Stimulated activated naive B cell treated with anti-CD40 and anti-IgM and Interleukin-4, amounts not matched to agents 10 μg/mL and 1 μg/mL and 100 μg/mL, for 72 hours (primary cell): ENCODE measurements around the gene FKRP.
"Not testable (repeated sequence)": the region's sequence is repeated elsewhere in the genome, so short reads cannot be mapped to it uniquely, and the experiment has no call there.

Experiments
- ATAC-seq, 2 donors: fragments of 150-1000 bp; cut with Tn5 transposase; replicated peaks; 2 replicates each; pipeline ENCODE4 v1.10.0; 2021; ENCODE audit warnings: moderate library complexity in 1 of 2
- DNase-seq: peaks from one replicate; pipeline ENCODE4 v3.0.0; 2021
- H3K27ac Mint-ChIP-seq: one replicate; pipeline ENCODE4 v1.8.0; 2022; ENCODE audit warnings: mild to moderate bottlenecking, mixed read lengths
- H3K27me3 Mint-ChIP-seq, 2 donors: one replicate each; pipeline ENCODE4 v1.8.0; 2022; ENCODE audit warnings: mixed read lengths in 2 of 2
- H3K36me3 Mint-ChIP-seq, 2 donors: one replicate each; pipeline ENCODE4 v1.8.0; 2022; ENCODE audit warnings: mixed read lengths in 2 of 2, mild to moderate bottlenecking in 1 of 2
- H3K4me1 Mint-ChIP-seq, 2 donors: one replicate each; pipeline ENCODE4 v1.8.0; 2022; ENCODE audit warnings: mixed read lengths in 2 of 2, mild to moderate bottlenecking in 1 of 2
- H3K4me3 Mint-ChIP-seq, 2 donors: one replicate each; pipeline ENCODE4 v1.8.0; 2022; ENCODE audit warnings: mild to moderate bottlenecking in 2 of 2, mixed read lengths in 2 of 2, moderate library complexity in 1 of 2
- H3K9me3 Mint-ChIP-seq, 2 donors: one replicate each; pipeline ENCODE4 v1.8.0; 2022; ENCODE audit warnings: mixed read lengths in 2 of 2, mild to moderate bottlenecking in 1 of 2

FKRP gene, protein sequence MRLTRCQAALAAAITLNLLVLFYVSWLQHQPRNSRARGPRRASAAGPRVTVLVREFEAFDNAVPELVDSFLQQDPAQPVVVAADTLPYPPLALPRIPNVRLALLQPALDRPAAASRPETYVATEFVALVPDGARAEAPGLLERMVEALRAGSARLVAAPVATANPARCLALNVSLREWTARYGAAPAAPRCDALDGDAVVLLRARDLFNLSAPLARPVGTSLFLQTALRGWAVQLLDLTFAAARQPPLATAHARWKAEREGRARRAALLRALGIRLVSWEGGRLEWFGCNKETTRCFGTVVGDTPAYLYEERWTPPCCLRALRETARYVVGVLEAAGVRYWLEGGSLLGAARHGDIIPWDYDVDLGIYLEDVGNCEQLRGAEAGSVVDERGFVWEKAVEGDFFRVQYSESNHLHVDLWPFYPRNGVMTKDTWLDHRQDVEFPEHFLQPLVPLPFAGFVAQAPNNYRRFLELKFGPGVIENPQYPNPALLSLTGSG

DNA sequence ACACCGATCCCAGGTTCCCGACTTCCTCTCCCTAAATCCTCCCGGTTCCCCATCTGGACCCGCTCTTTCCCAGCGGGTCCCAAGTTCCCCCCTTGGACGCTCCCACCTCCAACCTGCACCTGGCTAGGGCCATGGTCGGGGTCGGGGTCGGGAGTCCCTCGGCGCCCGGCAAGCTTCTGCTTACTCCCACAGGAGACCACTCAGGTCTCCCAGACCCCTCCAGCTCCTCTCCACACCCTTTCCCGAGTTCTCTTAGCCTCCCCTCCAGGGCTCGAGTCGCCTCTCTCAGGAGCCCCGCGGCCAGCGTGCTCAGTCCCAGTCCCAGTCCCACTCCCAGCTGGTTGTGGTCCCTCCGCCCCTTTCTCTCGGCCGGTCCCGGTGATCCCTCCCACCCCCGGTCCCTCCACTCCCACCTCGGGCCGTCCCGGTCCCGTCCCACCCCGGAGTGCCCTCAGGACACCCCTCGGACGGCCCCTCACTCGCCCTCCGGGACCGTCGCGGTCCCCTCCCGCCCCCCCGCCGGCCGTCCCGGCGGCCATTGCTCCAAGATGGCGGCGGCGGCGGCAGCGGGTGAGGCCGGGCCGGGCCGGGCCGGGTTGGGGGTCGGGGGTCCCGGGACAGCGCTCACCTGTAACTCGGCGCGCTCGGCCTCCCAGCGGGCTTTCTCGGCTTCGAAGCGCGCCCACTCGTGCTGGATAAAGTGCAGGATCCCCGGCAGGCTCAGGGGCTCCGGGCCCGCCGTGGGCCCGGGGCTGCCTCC is at the start of gene FKRP:
FKRP (plus strand) TSS at position 537 of the 760 bp plus-strand sequence. CDS start 9,394 bp downstream, outside the sequence.
- H3K9me3 Mint-ChIP-seq, result no peaks in the 10 kb centered on the region
- H3K27ac Mint-ChIP-seq, result peak within 1 kb of the TSS; percentile 97
- ATAC-seq (peak; percentile 58 to 67), DNase-seq (no peak)
- peak within 1 kb of the TSS; percentile 88 to 97 for H3K4me3 Mint-ChIP-seq
- H3K4me1 Mint-ChIP-seq, result peaks cover 57 to 75% of the 10 kb centered on the region in 2 donors
- no peaks in the 10 kb centered on the region for H3K27me3 Mint-ChIP-seq
- H3K36me3 Mint-ChIP-seq, result peaks cover 14 to 32% of the 10 kb centered on the region in 2 donors

DNA sequence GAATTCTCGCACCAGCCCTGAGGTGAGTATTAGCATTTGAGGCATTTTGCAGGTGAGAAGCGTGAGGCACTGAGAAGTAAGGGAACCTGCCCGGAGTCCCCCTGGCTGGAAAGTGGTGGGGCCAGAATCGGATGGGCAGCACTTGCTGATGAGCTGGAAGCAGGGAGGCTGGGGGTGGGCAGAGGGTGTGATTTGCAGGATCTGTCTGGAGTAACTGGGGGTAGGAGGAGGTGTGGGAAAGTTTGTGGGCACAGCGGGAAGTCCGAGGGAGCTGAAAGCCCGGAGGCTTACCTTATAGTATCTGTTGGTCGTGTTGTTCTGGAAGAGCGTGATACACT is 49.0 kb upstream of the FKRP start:
- ATAC-seq (no peak), DNase-seq (no peak)
- no peaks in the 10 kb centered on the region for H3K27me3 Mint-ChIP-seq
- no peak overlapping the region for H3K4me3 Mint-ChIP-seq
- peaks cover 53 to 71% of the 10 kb centered on the region in 2 donors for H3K36me3 Mint-ChIP-seq
- peak overlapping the region; percentile 25 for H3K27ac Mint-ChIP-seq
- H3K9me3 Mint-ChIP-seq, result no peaks in the 10 kb centered on the region
- peaks cover 6 to 7% of the 10 kb centered on the region in 2 donors for H3K4me1 Mint-ChIP-seq

DNA sequence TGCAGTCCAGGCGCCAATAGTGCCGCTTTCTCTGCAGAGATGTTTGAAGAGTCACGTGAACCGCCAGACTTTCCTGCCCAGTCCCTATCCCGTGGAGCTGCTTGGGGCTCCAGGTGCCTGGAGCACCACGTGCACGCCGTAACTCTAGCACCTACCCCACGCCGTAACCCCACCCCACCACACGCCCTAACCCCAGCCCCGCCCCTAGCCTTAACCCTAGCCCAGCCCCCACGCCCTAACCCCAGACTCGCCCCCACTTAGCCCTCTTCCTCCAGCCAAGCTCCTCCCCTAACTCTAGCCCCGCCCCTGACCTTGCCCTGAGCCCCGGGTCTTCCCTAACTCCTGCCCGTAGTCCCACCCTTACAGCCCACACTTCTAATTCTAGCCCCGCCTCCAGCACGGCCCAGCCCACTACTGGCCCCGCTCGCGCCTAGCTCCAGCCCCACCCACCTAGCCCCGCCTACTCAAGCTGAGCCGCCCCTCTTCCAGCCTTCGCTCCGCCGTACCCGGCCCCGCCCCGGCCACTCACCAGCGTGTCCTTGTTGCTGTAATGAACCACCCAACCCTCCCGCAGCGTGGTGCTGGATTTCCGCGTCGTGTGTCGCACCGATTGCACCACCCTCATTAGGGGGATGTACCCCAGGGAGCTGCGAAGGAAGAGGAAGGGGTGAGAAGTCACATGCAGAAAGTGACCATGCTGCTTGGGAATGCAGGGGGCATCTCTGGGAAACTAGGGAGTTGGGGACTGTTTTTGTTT is 48.5 kb upstream of the FKRP start:
- H3K4me3 Mint-ChIP-seq, result no peak overlapping the region
- H3K4me1 Mint-ChIP-seq, result peaks cover 5 to 6% of the 10 kb centered on the region in 2 donors
- peak; percentile 39 to 52 for ATAC-seq
- H3K9me3 Mint-ChIP-seq, result no peaks in the 10 kb centered on the region
- no peak for DNase-seq
- no peaks in the 10 kb centered on the region for H3K27me3 Mint-ChIP-seq
- H3K36me3 Mint-ChIP-seq, result peaks cover 47 to 66% of the 10 kb centered on the region in 2 donors
- peak overlapping the region; percentile 31 for H3K27ac Mint-ChIP-seq

DNA sequence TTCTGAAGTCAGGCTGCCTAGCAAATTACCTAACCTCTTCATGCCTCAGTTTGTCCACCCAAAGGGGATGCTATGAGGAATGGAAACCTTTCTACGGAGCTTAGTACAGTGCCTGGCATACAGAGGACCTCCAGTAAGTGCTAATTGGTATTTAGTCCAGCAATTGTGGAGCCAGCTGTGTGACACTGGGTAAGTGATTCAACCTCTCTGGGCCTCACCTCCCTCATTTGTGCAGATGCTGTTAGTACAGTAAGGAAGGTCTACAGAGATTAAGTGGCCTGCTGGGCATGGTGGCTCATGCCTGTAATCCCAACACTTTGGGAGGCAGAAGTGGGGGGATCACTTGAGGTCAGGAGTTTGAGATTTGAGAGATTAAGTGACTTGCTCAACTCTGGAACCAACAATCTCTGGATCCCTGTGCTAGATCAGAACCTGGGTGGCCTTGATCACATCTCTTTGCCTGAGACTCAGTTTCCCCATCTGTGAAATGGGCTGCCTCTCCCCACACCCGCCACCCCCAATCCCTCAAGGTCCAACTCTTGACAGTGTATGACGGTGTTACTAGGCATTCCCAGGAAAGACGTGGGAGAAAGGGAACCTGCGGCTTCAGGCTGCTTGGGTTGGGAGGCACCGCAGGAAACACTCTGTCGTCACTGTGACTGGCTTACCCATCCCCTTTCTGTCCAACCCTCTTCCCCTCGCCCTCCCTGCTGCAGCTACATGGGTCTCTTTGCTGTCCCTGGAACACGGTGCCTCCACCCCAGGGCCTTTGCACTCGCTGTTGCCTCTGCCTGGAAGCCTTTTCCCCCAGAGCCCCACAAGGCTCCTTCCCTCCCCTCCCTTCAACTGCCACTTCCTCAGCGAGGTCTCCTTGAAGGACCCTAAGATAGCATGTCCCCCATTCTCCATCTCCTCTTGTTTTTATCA is 47.2 kb upstream of the FKRP start:
- H3K27me3 Mint-ChIP-seq, result no peaks in the 10 kb centered on the region
- H3K4me1 Mint-ChIP-seq, result peaks cover 0 to 3% of the 10 kb centered on the region in 2 donors
- no peaks in the 10 kb centered on the region for H3K9me3 Mint-ChIP-seq
- ATAC-seq, result no peak
- no peak overlapping the region for H3K4me3 Mint-ChIP-seq
- no peak for DNase-seq
- peak overlapping the region; percentile 42 for H3K27ac Mint-ChIP-seq
- peaks cover 37 to 58% of the 10 kb centered on the region in 2 donors for H3K36me3 Mint-ChIP-seq

DNA sequence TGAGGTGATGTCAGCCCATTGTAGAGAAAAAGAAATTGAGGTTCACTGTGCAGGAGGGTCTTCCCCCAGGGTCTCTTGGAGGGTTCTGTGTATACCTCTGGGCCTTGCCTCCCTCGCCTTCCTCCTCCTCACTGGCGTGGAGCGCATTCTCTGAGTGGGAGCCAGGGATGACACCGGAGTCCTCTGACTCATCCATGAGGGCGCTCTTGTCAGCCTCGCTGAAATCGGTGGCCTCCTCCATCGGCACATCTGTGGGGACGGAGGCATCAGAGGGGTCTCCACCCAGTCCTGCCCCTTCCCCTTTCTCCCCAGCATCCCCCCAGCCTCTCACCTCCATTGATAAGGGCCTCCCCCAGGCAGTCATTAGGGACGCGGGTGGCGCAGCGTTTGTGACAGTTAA is 45.2 kb upstream of the FKRP start:
- Mint-ChIP-seq H3K4me3 (no peak overlapping the region), H3K27ac (peak overlapping the region; percentile 37), H3K27me3 (no peaks in the 10 kb centered on the region), H3K36me3 (peaks cover 44 to 62% of the 10 kb centered on the region in 2 donors), H3K9me3 (no peaks in the 10 kb centered on the region), H3K4me1 (peaks cover 9 to 15% of the 10 kb centered on the region in 2 donors)
- ATAC-seq, result no peak
- no peak for DNase-seq

DNA sequence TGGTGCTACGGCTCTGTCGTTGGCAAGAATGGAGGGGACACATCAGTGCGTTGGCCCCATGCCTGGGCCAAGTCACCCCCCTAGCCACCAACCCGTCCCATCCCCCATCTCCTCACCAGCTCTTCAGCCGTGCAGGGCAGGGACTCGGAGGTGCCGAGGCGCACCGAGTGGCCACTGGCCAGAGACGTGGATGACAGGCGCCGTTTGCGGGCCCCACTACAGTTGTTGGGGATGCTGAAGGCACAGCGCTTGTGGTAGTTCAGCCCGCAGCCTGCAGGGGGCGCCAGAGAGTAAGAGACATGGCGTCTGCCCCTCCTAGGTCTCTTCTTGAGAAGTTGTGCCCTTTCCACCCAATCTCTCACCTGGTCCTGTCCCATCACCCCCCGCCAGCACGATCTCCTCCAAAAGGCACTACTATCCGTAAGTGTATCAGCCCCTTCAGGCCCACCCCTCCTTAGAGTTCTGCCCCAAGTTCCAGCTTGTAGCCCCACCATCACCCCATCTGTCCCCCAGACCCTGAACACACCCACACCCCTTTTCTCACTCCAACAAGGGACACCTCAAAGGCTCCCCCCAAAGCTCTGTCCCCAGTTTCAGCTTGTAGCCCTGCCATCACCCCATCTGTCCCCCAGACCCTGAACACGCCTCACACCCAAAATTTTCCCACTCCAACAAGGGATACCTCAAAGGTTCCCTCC is 41.3 kb upstream of the FKRP start:
- no peaks in the 10 kb centered on the region for H3K27me3 Mint-ChIP-seq
- H3K36me3 Mint-ChIP-seq, result peaks cover 42 to 47% of the 10 kb centered on the region in 2 donors
- DNase-seq (peak; percentile 68), ATAC-seq (peak; percentile 90 to 94)
- H3K4me1 Mint-ChIP-seq, result peaks cover 14 to 15% of the 10 kb centered on the region in 2 donors
- H3K9me3 Mint-ChIP-seq, result no peaks in the 10 kb centered on the region
- no peak overlapping the region for H3K4me3 Mint-ChIP-seq
- peak overlapping the region; percentile 85 for H3K27ac Mint-ChIP-seq

DNA sequence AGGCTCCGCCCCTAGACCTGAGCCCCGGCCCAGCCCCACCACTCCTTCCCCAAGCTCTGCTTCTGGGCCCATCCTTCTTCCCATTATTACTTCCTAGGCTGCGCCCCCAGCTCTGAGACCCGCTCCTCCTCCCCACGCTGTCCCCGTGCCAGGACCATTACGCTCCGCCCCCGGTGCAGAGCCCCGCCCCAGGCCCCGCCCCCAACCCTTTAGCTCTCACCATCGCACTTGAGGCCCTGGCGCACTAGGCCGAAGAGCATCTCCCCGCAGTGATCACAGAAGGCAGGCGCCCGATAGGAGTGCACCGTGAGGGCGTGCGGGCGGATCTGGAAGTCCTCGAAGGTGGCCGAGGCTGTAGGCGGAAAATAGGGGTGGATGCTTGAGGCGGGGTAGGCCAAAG is 35.2 kb upstream of the FKRP start:
- Mint-ChIP-seq H3K27me3 (no peaks in the 10 kb centered on the region), H3K4me1 (peaks cover 15 to 29% of the 10 kb centered on the region in 2 donors), H3K36me3 (peaks cover 35 to 50% of the 10 kb centered on the region in 2 donors), H3K9me3 (no peaks in the 10 kb centered on the region), H3K27ac (no peak overlapping the region), H3K4me3 (no peak overlapping the region)
- DNase-seq (no peak), ATAC-seq (no peak)

DNA sequence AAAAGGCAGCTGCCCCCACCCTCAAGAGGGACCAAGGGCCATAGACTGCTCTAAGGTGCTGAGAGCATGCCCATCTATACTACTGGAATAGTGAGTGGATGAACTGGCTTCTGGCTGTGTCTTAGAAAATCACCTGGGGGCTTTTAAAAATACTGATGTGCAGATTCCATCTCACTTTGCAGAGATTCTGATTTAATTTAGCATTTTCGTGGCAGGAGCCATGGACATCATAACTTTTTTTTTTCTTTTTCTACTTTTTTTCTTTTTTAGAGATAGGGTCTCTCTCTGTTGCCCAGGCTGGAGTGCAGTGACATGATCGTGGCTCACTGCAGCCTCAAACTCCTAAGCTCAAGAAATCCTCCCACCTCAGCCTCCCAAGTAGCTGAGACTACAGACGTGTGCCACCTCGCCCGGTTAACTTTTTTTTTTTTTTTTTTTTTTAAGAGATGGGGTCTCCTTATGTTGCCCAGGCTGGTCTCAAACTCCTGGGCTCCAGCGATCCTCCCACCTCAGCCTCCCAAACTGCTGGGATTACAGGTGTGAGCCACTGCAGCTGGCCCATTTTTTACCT is 33.0 kb upstream of the FKRP start:
- ATAC-seq, H3K27ac Mint-ChIP-seq, H3K4me3 Mint-ChIP-seq, H3K27me3 Mint-ChIP-seq, H3K9me3 Mint-ChIP-seq, DNase-seq: not testable (repeated sequence)
- H3K4me1 Mint-ChIP-seq, result peaks cover 12 to 41% of the 10 kb centered on the region in 2 donors
- peaks cover 23 to 47% of the 10 kb centered on the region in 2 donors for H3K36me3 Mint-ChIP-seq

DNA sequence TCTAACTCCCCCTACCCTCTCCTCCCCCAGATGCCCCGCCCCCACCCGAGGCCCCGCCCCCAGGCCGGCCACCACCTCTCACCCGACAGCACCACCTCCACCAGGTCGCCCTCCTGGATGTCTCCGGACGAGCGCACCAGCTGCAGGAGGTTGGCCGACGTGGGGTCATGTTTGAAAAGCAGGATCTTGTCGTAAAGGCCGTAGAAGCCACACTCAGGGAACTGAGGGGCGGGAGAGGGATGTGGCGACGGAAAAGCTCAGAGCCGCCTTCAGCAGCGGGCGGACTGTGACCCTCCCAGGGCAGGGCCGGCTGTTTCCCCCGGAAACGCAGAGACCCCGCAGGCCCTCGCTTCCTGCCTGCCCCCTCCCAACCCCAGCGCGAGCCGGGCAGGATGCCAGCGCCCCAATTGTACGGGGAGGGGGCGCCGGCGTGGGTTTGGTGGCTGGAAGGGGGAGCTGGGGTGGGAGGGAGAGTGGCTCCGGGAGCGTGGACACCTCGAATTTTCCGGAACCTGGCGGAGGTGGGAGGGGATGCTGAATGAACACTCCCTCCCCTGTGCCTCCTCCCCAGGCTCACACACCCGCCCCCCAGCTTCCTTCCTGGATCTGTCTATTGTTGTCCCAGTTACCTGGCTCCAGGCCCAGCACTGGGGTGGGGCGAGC is 31.9 kb upstream of the FKRP start:
- ATAC-seq, result peak in 1 of 2 donors; percentile 17
- Mint-ChIP-seq H3K4me1 (peaks cover 20 to 52% of the 10 kb centered on the region in 2 donors), H3K4me3 (peak overlapping the region; percentile 91 to 95), H3K27me3 (no peaks in the 10 kb centered on the region), H3K36me3 (peaks cover 23 to 47% of the 10 kb centered on the region in 2 donors), H3K9me3 (no peaks in the 10 kb centered on the region), H3K27ac (peak overlapping the region; percentile 96)
- peak; percentile 39 for DNase-seq

DNA sequence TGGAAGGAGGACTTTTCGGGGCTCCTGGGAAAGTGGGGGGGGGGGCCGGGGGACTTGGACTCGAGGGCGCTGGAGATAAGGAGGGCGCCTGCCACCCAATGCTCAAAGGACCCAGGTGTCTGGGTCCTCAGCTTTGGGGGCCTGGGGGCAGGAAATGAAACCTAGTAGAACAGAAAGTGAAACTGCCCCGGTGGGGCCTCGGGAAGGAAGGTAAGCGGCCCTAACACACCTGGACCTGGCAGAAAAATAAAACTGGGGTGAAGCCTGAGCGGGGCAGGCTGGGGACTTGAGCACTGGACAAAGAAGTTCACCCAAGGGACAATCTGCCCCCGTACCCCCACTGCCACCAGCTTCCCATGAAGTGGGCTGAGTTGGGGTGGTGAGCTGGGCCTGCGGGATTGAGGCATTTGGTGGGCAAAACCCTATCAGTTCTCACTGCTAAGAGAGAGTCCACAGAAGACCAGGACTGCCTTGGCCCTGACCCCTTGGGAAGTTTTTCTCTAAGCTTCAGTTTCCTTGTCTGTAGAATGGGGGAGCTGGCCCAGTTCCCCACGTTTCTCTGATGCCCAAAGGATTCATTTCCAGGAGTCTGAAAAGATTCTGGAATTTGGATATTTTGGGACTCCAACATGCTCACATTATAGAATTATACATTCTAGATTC is 31.3 kb upstream of the FKRP start:
- DNase-seq, result no peak
- Mint-ChIP-seq H3K27ac (peak overlapping the region; percentile 94), H3K36me3 (peaks cover 27 to 52% of the 10 kb centered on the region in 2 donors), H3K9me3 (no peaks in the 10 kb centered on the region), H3K4me3 (peak overlapping the region; percentile 91 to 95), H3K27me3 (no peaks in the 10 kb centered on the region), H3K4me1 (peaks cover 27 to 58% of the 10 kb centered on the region in 2 donors)
- peak in 1 of 2 donors; percentile 11 for ATAC-seq

DNA sequence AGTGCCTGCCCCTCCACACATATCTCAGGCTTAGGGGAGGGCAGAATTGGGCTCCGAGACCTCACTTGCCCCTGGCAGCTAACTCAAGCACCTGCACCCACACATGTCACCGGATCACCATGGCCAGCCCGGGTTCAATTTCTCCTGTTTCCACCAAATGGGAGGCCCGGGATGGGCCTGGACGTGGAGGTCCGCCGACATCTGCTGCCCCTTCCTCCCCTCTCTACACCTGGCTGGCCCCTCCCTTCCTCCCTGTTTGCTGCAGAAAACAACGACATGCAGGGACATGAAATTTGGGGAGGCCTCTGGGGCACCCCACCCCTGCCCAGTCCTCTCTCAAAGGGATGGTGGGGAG is 30.3 kb upstream of the FKRP start:
- Mint-ChIP-seq H3K4me3 (peak overlapping the region; percentile 91 to 95), H3K9me3 (no peaks in the 10 kb centered on the region), H3K27me3 (no peaks in the 10 kb centered on the region), H3K4me1 (peaks cover 33 to 68% of the 10 kb centered on the region in 2 donors), H3K27ac (peak overlapping the region; percentile 89), H3K36me3 (peaks cover 28 to 52% of the 10 kb centered on the region in 2 donors)
- ATAC-seq (no peak), DNase-seq (no peak)
